Panc1 (cell line): ENCODE measurements around the gene DSCAML1. TPM values are rescaled to one million over a fixed set of nuclear protein-coding genes. Genes with fewer than 3 reads are reported as not detected.

Experiments used
- ATAC-seq: fragments of 200-7000 bp; cut with Tn5 transposase; 2 replicates; pipeline ENCODE4 v1.9.1; 2020; ENCODE audit warnings: mild to moderate bottlenecking, moderate library complexity
- BruUV-seq: library from RNA; stranded (reverse); fragments of 400-500 nt; replicated peaks from 2 replicates; lab custom pipeline; 2021; lab: Mats Ljungman, UMichigan
- CTCF ChIA-PET: fragments of 300-600 bp; sonication (Branson Sonifier 250); formaldehyde crosslinking; loops from one replicate; lab custom pipeline; 2022; ENCODE audit warnings: antibody characterized with exemption; lab: Charles Lee
- POLR2A ChIA-PET: fragments of 300-600 bp; sonication (Branson Sonifier 250); formaldehyde crosslinking; loops from one replicate; lab custom pipeline; 2022; ENCODE audit warnings: antibody characterized with exemption; lab: Charles Lee
- DNase-seq: peaks from one replicate; pipeline ENCODE4 v3.0.0-alpha.2; 2010; ENCODE audit warnings: low read depth, low spot score
- H3K27ac ChIP-seq: 2 replicates; pipeline ENCODE4 v1.5.1; 2011; ENCODE audit warnings: mild to moderate bottlenecking, low read length, inconsistent platforms
- H3K27me3 ChIP-seq: fragments of 200-500 bp; sonication (Bioruptor generic); 2 replicates; pipeline ENCODE4 v1.6.0; 2014; ENCODE audit warnings: low read length, inconsistent platforms; ENCODE audit not compliant: control insufficient read depth, insufficient read depth
- H3K36me3 ChIP-seq: fragments of 200-500 bp; sonication (Bioruptor generic); 2 replicates; pipeline ENCODE4 v1.5.1; 2014; ENCODE audit warnings: inconsistent platforms, mild to moderate bottlenecking, low read length, moderate library complexity; ENCODE audit not compliant: control insufficient read depth, insufficient read depth
- H3K4me1 ChIP-seq: 2 replicates; pipeline ENCODE4 v1.5.1; 2011; ENCODE audit warnings: inconsistent platforms, mild to moderate bottlenecking, low read length, moderate library complexity; ENCODE audit not compliant: control insufficient read depth, insufficient read depth
- H3K4me3 ChIP-seq, 2 experiments: 2 replicates each; pipeline ENCODE4 v1.5.1; 2011 to 2012; ENCODE audit warnings: low read depth in 2 of 2, low read length in 2 of 2, mild to moderate bottlenecking in 2 of 2, inconsistent platforms in 1 of 2, moderate library complexity in 1 of 2
- H3K9me3 ChIP-seq: fragments of 200-500 bp; sonication (Bioruptor generic); 2 replicates; pipeline ENCODE4 v1.5.1; 2014; ENCODE audit warnings: low read depth, mild to moderate bottlenecking, inconsistent platforms, low read length, moderate library complexity; ENCODE audit not compliant: control insufficient read depth, insufficient read depth
- POLR2AphosphoS5 ChIP-seq: IDR thresholded peaks from 2 replicates; pipeline ENCODE4 v1.6.1; 2012; ENCODE audit warnings: mild to moderate bottlenecking, low read depth, low read length, moderate library complexity
- SIN3A ChIP-seq: IDR thresholded peaks from 2 replicates; pipeline ENCODE4 v1.6.1; 2012; ENCODE audit warnings: low read depth, mild to moderate bottlenecking, low read length, moderate library complexity, borderline replicate concordance; ENCODE audit not compliant: insufficient read depth
- TCF7L2 ChIP-seq: IDR thresholded peaks from 2 replicates; pipeline ENCODE4 v1.6.1; 2011; ENCODE audit warnings: mild to moderate bottlenecking, low read depth, low read length, inconsistent platforms
- in situ Hi-C: cut with HindIII; loops from 2 replicates; pipeline ENCODE4 v1.10.0; 2016; ENCODE audit warnings: low sequenced_read_pairs, low pct_unique_long_range_greater_than_20kb
- intact Hi-C: fragments of 100-400 bp; cut with micrococcal nuclease; formaldehyde crosslinking; loops from one replicate; pipeline ENCODE4 v1.10.0; 2022; ENCODE audit not compliant: unreplicated experiment
- total RNA-seq: library from RNA; stranded (reverse); gene quantifications from one replicate; pipeline ENCODE4 v1.2.1, GENCODE V29; 2021; ENCODE audit not compliant: unreplicated experiment
- TF ChIP-seq, protein P1 (sequence below), 2 experiments: IDR thresholded peaks; 2 replicates each; pipeline ENCODE4 v1.6.1; 2011 to 2012; ENCODE audit warnings: low read depth in 2 of 2, control low read depth in 1 of 2, low read length in 1 of 2, mild to moderate bottlenecking in 1 of 2, moderate library complexity in 1 of 2; ENCODE audit not compliant: insufficient read depth in 1 of 2
- TF ChIP-seq, protein P2 (sequence below): fragments of 450-650 bp; IDR thresholded peaks from 2 replicates; pipeline ENCODE4 v1.5.1; 2017; ENCODE audit warnings: mild to moderate bottlenecking

The DSCAML1 gene
- total RNA-seq, 1 experiment from 2014 or later = 1.6 TPM

DNA sequence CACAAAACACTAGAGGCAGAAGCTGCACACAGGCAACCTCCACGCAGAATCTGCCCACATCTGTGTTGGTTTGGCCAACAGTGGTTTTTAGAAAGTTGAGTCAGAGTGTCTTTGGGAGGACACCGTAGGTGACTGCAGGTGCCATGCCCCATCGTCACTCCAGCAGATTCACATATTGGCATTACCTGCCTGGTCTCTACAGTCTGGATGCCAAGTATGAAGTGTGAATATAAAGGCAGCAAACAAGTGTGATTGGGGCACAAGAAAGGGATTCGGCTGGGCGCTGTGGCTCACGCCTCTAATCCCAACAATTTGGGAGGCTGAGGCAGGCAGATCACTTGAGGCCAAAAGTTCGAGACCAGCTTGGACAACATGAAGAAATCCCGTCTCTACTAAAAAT is 38.6 kb upstream of the DSCAML1 start:
- BruUV-seq = no TSS peak
- Histone ChIP-seq H3K9me3 (no peaks in the 10 kb centered on the region), H3K27me3 (peaks cover 10% of the 10 kb centered on the region), H3K27ac (no peak overlapping the region), H3K4me1 (no peaks in the 10 kb centered on the region), H3K4me3 (no peak overlapping the region), H3K36me3 (no peaks in the 10 kb centered on the region)
- in situ Hi-C loops (no loop called here), intact Hi-C loops (no loop called here)
- no peak for ATAC-seq
- ChIA-PET POLR2A (no interaction called here), CTCF (no interaction called here)
- TF ChIP-seq, protein P1, sequence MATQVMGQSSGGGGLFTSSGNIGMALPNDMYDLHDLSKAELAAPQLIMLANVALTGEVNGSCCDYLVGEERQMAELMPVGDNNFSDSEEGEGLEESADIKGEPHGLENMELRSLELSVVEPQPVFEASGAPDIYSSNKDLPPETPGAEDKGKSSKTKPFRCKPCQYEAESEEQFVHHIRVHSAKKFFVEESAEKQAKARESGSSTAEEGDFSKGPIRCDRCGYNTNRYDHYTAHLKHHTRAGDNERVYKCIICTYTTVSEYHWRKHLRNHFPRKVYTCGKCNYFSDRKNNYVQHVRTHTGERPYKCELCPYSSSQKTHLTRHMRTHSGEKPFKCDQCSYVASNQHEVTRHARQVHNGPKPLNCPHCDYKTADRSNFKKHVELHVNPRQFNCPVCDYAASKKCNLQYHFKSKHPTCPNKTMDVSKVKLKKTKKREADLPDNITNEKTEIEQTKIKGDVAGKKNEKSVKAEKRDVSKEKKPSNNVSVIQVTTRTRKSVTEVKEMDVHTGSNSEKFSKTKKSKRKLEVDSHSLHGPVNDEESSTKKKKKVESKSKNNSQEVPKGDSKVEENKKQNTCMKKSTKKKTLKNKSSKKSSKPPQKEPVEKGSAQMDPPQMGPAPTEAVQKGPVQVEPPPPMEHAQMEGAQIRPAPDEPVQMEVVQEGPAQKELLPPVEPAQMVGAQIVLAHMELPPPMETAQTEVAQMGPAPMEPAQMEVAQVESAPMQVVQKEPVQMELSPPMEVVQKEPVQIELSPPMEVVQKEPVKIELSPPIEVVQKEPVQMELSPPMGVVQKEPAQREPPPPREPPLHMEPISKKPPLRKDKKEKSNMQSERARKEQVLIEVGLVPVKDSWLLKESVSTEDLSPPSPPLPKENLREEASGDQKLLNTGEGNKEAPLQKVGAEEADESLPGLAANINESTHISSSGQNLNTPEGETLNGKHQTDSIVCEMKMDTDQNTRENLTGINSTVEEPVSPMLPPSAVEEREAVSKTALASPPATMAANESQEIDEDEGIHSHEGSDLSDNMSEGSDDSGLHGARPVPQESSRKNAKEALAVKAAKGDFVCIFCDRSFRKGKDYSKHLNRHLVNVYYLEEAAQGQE (IDR thresholded peaks at IDR 0.05; ENCODE audit: insufficient read depth in 1 of 2, low read depth in 2 of 2, low read length in 1 of 2) = no peak
- no peak for TF ChIP-seq TCF7L2
- no peak for TF ChIP-seq SIN3A
- no peak for TF ChIP-seq POLR2AphosphoS5
- TF ChIP-seq, protein P2, sequence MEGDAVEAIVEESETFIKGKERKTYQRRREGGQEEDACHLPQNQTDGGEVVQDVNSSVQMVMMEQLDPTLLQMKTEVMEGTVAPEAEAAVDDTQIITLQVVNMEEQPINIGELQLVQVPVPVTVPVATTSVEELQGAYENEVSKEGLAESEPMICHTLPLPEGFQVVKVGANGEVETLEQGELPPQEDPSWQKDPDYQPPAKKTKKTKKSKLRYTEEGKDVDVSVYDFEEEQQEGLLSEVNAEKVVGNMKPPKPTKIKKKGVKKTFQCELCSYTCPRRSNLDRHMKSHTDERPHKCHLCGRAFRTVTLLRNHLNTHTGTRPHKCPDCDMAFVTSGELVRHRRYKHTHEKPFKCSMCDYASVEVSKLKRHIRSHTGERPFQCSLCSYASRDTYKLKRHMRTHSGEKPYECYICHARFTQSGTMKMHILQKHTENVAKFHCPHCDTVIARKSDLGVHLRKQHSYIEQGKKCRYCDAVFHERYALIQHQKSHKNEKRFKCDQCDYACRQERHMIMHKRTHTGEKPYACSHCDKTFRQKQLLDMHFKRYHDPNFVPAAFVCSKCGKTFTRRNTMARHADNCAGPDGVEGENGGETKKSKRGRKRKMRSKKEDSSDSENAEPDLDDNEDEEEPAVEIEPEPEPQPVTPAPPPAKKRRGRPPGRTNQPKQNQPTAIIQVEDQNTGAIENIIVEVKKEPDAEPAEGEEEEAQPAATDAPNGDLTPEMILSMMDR = no peak
- DNase-seq = no peak

DNA sequence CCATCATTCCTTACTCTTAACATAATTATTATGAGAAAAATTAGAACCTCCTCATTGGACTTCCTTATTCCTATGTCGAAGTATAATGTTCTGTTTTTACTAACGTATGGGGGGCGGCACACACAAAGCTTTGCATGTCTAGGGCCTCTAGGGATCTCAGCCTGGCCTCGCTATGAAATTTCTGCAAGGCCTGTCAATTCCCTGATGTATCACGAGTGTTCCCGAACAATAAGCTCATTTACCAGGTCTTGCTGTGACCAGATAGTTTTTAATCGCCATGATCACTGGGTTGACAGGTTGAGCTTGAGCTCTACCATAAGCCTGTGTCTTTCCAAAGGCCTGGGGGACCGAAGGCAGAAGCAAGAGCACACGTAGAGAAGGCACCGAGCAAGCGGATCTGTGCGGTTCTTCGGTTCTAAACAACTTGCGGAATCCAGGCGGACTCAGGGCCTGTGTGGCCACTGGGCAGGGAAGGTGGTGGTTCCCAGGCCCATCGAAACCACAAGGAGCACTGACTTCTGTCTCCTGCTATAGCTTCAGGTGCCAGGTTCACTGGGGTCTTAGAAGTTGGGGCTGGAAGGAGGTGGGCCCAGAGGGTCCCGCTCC is 37.9 kb upstream of the DSCAML1 start:
- H3K4me1 ChIP-seq = no peaks in the 10 kb centered on the region
- no peaks in the 10 kb centered on the region for H3K9me3 ChIP-seq
- CTCF ChIA-PET = interaction anchor here (0.5 to 1.1 kb wide), 4 partner anchors 112 to 219 kb away, joined by 3 to 9 read pairs (median 3); no protein-coding TSS in a partner anchor
- peaks cover 13% of the 10 kb centered on the region for H3K27me3 ChIP-seq
- H3K36me3 ChIP-seq = no peaks in the 10 kb centered on the region
- TF ChIP-seq SIN3A = no peak
- TF ChIP-seq TCF7L2 = no peak
- no peak for TF ChIP-seq POLR2AphosphoS5
- TF ChIP-seq, protein P1 (IDR thresholded peaks at IDR 0.05; ENCODE audit: insufficient read depth in 1 of 2, low read depth in 2 of 2, low read length in 1 of 2) = no peak
- TF ChIP-seq, protein P2 = no peak
- in situ Hi-C loops (no loop called here), intact Hi-C loops (no loop called here)
- ATAC-seq (no peak), DNase-seq (no peak)
- POLR2A ChIA-PET = no interaction called here
- H3K4me3 ChIP-seq = no peak overlapping the region
- H3K27ac ChIP-seq = no peak overlapping the region
- BruUV-seq = no TSS peak
